ENCODE data around the gene HEG1.

- TF ChIP-seq CTCF (IDR thresholded peaks at IDR 0.05) (no peak), POLR2A (IDR thresholded peaks at IDR 0.05; ENCODE audit: low read depth) (no peak), POLR2AphosphoS5 (IDR thresholded peaks at IDR 0.05) (no peak), EP300 (IDR thresholded peaks at IDR 0.05) (no peak)
Observed at GRCh38 chr3:124924741-124925140, 131.1 kb downstream of the HEG1 start.
